Activated CD8-positive, alpha-beta T cell treated with anti-CD3 and anti-CD28 coated beads for 36 hours (primary cell): ENCODE data around the gene SLC43A3. TPM values are rescaled to one million over a fixed set of nuclear protein-coding genes. Genes with fewer than 3 reads are reported as not detected.

Experiments
- ATAC-seq: fragments of 200-7000 bp; cut with Tn5 transposase; one replicate; pipeline ENCODE4 v1.10.0; 2021; ENCODE audit warnings: mild to moderate bottlenecking, moderate library complexity
- CTCF ChIA-PET: fragments of 350-600 bp; sonication (Branson Sonifier 250); formaldehyde crosslinking; loops from one replicate; lab custom pipeline; 2021; ENCODE audit warnings: antibody characterized with exemption; lab: Charles Lee
- POLR2A ChIA-PET: fragments of 350-600 bp; sonication (Branson Sonifier 250); formaldehyde crosslinking; loops from one replicate; lab custom pipeline; 2021; ENCODE audit warnings: antibody characterized with exemption; lab: Charles Lee
- DNase-seq: peaks from one replicate; pipeline ENCODE4 v3.0.0-alpha.2; 2020
- H3K27ac Mint-ChIP-seq: one replicate; pipeline ENCODE4 v1.8.0; 2021; ENCODE audit warnings: mild to moderate bottlenecking, mixed read lengths
- H3K27me3 Mint-ChIP-seq: one replicate; pipeline ENCODE4 v1.8.0; 2021; ENCODE audit warnings: mixed read lengths
- H3K36me3 Mint-ChIP-seq: one replicate; pipeline ENCODE4 v1.8.0; 2021; ENCODE audit warnings: low read depth, mixed read lengths
- H3K4me1 Mint-ChIP-seq: one replicate; pipeline ENCODE4 v1.8.0; 2021; ENCODE audit warnings: low read depth, mixed read lengths
- H3K4me3 Mint-ChIP-seq: one replicate; pipeline ENCODE4 v1.8.0; 2021; ENCODE audit warnings: mild to moderate bottlenecking, moderate library complexity, mixed read lengths
- H3K9me3 Mint-ChIP-seq: one replicate; pipeline ENCODE4 v1.8.0; 2021; ENCODE audit warnings: mixed read lengths
- CTCF ChIP-seq: fragments of 200-600 bp; IDR thresholded peaks from one replicate; pipeline ENCODE4 v1.8.0; 2022; ENCODE audit warnings: antibody characterized with exemption, mild to moderate bottlenecking
- intact Hi-C: fragments of 100-400 bp; cut with micrococcal nuclease; formaldehyde crosslinking; loops from one replicate; pipeline ENCODE4 v1.10.0; 2022
- total RNA-seq, 2 experiments: library from RNA; stranded (reverse); gene quantifications; one replicate each; pipeline ENCODE4 v1.2.3, GENCODE V29; 2021

SLC43A3 gene
- total RNA-seq, 2 experiments from 2014 or later, result 294 to 300 TPM

GRCh38 chr11:57402188-57403002 lies 24.5 kb downstream of the SLC43A3 start:
- no peak for DNase-seq
- H3K4me3 Mint-ChIP-seq, result no peak overlapping the region
- CTCF ChIA-PET, result interaction anchor here (1.0 to 3.4 kb wide), 4 partner anchors 10 to 55 kb away, joined by 3 to 12 read pairs (median 3); no protein-coding TSS in a partner anchor
- H3K9me3 Mint-ChIP-seq, result no peaks in the 10 kb centered on the region
- H3K4me1 Mint-ChIP-seq, result peaks cover 31% of the 10 kb centered on the region
- H3K36me3 Mint-ChIP-seq, result peaks cover 30% of the 10 kb centered on the region
- intact Hi-C loops, result no loop called here
- no peak overlapping the region for H3K27ac Mint-ChIP-seq
- ATAC-seq, result no peak
- no peak for TF ChIP-seq CTCF
- no peaks in the 10 kb centered on the region for H3K27me3 Mint-ChIP-seq
- POLR2A ChIA-PET, result interaction anchor here (1.2 to 19.8 kb wide), 6 partner anchors 8 to 21 kb away, joined by 3 to 264 read pairs (median 5); partner anchors contain the start of genes PRG2, PRG3 and SLC43A3

DNA sequence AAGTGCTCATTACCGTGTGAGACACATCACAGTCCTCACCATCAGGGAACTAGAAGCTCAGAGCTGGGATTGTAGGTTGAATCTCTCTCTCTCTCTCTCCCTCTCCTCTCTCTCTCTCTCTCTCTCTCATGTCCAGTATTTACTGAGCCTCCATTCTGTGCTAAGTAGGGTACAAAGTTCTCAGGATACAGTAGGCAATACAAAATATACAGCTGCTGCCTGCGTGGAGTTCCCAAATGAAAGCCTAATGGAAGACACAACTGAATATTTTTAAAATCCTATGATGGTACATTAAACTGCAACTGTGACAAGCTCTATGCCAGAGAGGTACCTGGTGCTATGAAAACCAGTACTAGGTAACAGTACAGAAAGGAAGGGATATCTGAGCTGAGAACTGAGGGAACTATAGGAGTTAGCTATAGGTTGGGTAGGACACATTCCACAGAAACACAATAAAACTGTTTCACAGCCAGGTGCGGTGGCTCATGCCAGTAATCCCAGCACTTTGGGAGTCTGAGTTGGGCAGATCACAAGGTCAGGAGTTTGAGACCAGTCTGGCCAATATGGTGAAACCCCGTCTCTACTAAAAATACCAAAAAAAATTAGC lies 26.8 kb downstream of the SLC43A3 start:
- DNase-seq, result no peak
- intact Hi-C loops, result no loop called here
- CTCF ChIA-PET, result interaction anchor here (0.6 to 1.0 kb wide), 4 partner anchors 57 to 244 kb away, joined by 3 read pairs; no protein-coding TSS in a partner anchor
- H3K4me3 Mint-ChIP-seq, result no peak overlapping the region
- H3K4me1 Mint-ChIP-seq, result peaks cover 8% of the 10 kb centered on the region
- TF ChIP-seq CTCF, result no peak
- peaks cover 8% of the 10 kb centered on the region for H3K36me3 Mint-ChIP-seq
- ATAC-seq, result no peak
- POLR2A ChIA-PET, result interaction anchor here (0.9 to 19.8 kb wide), 6 partner anchors 9 to 58 kb away, joined by 3 to 264 read pairs (median 6); partner anchors contain the start of genes PRG2, PRG3 and SLC43A3
- no peaks in the 10 kb centered on the region for H3K9me3 Mint-ChIP-seq
- H3K27me3 Mint-ChIP-seq, result no peaks in the 10 kb centered on the region
- no peak overlapping the region for H3K27ac Mint-ChIP-seq

DNA sequence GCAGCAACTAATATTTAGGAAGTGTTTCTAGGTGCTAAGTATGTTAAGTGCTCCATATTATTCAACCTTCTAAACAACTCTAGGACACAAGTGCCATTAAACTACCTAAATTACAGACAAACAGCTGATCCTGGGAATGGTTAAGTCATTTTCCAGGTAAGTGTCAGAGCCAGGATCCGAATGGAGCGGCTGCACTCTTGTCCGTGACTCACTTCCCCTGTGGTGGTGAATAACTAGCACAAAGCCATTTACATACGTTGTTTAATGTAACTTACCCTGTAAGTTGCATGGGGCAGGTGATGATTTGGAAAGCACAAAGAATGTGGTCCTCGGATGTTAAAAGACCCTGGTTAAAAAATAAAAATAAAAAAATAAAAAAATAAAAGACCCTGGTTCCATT lies 27.7 kb downstream of the SLC43A3 start:
- H3K36me3 Mint-ChIP-seq, result peaks cover 2% of the 10 kb centered on the region
- ATAC-seq (no peak), DNase-seq (no peak)
- H3K9me3 Mint-ChIP-seq, result no peaks in the 10 kb centered on the region
- intact Hi-C loops, result no loop called here
- CTCF ChIA-PET, result interaction anchor here (0.6 to 1.0 kb wide), 3 partner anchors 58 to 245 kb away, joined by 3 read pairs; no protein-coding TSS in a partner anchor
- H3K4me1 Mint-ChIP-seq, result peaks cover 2% of the 10 kb centered on the region
- no peak for TF ChIP-seq CTCF
- H3K27ac Mint-ChIP-seq, result no peak overlapping the region
- no peaks in the 10 kb centered on the region for H3K27me3 Mint-ChIP-seq
- POLR2A ChIA-PET, result interaction anchor here (2.8 to 19.8 kb wide), 3 partner anchors 9 to 22 kb away, joined by 8 to 264 read pairs (median 30); partner anchors contain the start of genes PRG2 and SLC43A3
- no peak overlapping the region for H3K4me3 Mint-ChIP-seq

DNA sequence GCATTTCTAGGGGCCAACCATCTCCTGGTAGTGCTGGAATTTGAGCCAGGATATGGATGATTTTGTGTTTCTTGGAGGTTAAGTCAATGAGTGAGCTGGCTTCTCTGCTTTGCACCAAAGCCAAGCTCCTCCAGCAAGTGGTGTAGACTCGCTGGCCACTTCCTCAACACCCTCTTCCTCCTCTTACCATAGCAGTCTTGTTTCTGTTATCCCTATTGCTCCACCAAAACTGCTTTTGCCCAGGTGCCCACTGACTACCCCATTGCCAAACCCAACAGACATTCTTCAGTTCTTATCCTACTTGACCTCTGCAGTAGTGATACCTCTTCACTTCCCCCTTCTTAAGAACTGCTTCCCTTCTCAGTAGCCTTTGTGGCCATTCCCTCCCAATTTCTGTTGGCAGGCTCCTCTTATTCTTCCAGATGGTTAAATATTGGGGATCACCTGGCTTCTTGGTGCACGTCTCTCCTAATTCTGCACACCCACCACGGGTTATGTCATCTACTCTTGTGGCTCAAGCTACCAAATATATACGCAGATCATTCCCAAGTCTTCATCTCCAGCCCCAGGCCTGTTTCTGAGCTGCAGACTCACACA lies 29.4 kb downstream of the SLC43A3 start:
- no peak for TF ChIP-seq CTCF
- no peaks in the 10 kb centered on the region for H3K27me3 Mint-ChIP-seq
- ATAC-seq (no peak), DNase-seq (no peak)
- H3K36me3 Mint-ChIP-seq, result no peaks in the 10 kb centered on the region
- no peak overlapping the region for H3K27ac Mint-ChIP-seq
- H3K4me1 Mint-ChIP-seq, result no peaks in the 10 kb centered on the region
- CTCF ChIA-PET, result interaction anchor here (1.1 to 2.9 kb wide), 4 partner anchors 52 to 130 kb away, joined by 3 to 13 read pairs (median 4); no protein-coding TSS in a partner anchor
- H3K9me3 Mint-ChIP-seq, result no peaks in the 10 kb centered on the region
- intact Hi-C loops, result no loop called here
- no peak overlapping the region for H3K4me3 Mint-ChIP-seq
- POLR2A ChIA-PET, result interaction anchor here (1.0 to 19.8 kb wide), 7 partner anchors 7 to 44 kb away, joined by 3 to 264 read pairs (median 3); partner anchors contain the start of gene SLC43A3
